ENCODE measurements around the gene CSNK2A1. TPM values are rescaled to one million over a fixed set of nuclear protein-coding genes. Genes with fewer than 3 reads are reported as not detected.

CSNK2A1 gene
- total and polyA plus RNA-seq, 3 experiments from 2014 or later, result 53.1 to 173 (median 172) TPM

DNA sequence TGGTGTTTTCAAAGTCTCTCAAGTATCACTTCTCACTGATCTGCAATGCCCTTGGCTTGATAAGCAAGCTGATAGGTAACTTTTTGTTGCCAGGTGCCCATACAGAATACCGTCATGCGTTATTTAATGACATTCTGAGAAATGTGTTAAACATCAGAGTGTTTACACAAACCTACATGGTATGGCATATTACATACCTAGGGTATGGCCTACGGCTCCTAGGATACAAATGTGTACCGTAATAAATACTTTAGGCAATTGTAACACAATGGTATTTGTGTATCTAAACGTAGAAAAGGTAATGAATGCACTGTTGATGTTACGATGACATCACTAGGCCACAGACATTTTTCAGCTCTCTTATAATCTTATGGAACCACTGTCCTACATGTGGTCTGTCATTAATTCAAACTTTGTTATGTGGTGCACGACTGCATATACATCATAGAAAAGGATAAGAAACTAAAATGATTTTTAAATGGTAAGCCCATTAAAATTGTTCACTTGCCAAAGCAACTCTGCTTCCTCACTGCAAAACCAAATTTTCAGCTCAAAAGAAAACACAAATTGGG is 35.7 kb downstream of the CSNK2A1 start:
- H3K27me3 ChIP-seq (ENCODE audit: insufficient read depth, low read length, poor library complexity, severe bottlenecking), result no peaks in the 10 kb centered on the region
- H3K9me3 ChIP-seq (ENCODE audit: low read length), result no peaks in the 10 kb centered on the region
- H3K4me1 Mint-ChIP-seq, result peaks cover 20 to 37% (median 31%) of the 10 kb centered on the region in 3 donors
- no peaks in the 10 kb centered on the region for H3K4me1 ChIP-seq (ENCODE audit: insufficient read depth, low read length)
- H3K4me3 ChIP-seq (ENCODE audit: low read length), result no peak overlapping the region
- no peak overlapping the region for H3K27ac ChIP-seq (ENCODE audit: low read depth, low read length)
- ChIA-PET CTCF (no interaction called here), POLR2A (no interaction called here)
- H3K4me3 Mint-ChIP-seq, result no peak overlapping the region
- no peaks in the 10 kb centered on the region for H3K27me3 Mint-ChIP-seq
- H3K27ac Mint-ChIP-seq, result no peak overlapping the region
- H3K9me3 Mint-ChIP-seq, result no peaks in the 10 kb centered on the region
- no peak for DNase-seq
- peaks cover 4 to 62% (median 7%) of the 10 kb centered on the region in 3 donors for H3K36me3 Mint-ChIP-seq
- H3K36me3 ChIP-seq (ENCODE audit: insufficient read depth, low read length), result peaks cover 22% of the 10 kb centered on the region

DNA sequence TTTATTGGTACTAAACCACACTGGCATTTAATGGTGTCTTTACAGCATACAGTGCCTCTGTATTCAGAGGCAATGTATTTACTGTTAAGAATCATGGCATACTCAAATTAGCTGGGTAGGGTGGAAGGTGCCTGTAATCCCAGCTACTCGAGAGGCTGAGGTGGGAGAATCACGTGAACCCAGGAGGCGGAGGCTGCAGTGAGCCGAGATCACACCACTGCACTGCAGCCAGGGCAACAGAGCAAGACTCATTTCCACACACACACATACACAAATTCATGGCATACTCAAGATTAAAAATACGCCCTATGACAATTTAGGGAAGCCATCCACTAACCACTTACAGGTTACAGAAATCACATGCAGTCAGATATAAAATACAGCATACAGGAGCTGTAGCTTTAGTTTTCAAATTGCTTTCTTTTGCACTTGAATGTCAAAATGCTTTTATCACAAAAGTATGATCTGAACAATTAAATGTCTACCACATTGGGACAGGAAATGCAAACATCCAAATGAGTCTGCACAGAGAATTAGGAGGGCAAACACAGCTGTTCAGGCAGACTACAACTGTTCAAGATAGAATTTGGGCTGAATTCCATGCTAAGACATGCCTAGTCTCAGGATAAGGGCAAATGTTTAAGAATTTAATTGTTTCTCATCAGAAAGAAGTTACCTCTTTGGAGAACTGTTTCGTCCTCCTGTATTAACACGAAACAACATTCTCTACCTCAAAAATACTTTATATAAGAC is 36.4 kb downstream of the CSNK2A1 start:
- peaks cover 27% of the 10 kb centered on the region for H3K36me3 ChIP-seq (ENCODE audit: insufficient read depth, low read length)

DNA sequence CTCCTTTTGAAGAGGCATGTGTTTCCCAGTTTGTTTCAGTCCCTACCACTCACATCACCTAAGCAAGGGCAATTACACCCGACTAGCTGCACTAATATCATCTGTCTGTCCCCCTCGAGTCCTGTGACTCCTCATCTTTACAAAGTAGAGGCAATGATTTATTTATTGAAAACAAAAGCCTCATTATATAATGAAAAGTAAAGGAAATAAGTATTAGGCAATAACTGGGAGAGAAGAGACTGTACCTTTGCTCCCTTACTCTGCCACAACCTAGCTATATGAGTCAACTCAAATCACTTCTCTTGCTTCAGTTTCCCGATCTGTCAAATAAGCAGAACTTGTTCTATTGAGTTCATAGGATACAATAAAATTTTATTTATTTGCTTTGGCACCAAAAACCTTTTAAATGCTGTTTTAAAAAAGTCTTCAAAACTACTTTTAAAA is 38.9 kb downstream of the CSNK2A1 start:
- Histone ChIP-seq H3K9me3 (ENCODE audit: low read length) (no peaks in the 10 kb centered on the region), H3K27ac (ENCODE audit: low read depth, low read length) (no peak overlapping the region), H3K4me3 (ENCODE audit: low read length) (no peak overlapping the region), H3K36me3 (ENCODE audit: insufficient read depth, low read length) (peaks cover 34% of the 10 kb centered on the region), H3K27me3 (ENCODE audit: insufficient read depth, low read length, poor library complexity, severe bottlenecking) (no peaks in the 10 kb centered on the region), H3K4me1 (ENCODE audit: insufficient read depth, low read length) (no peaks in the 10 kb centered on the region)
- no peak for DNase-seq
- no peaks in the 10 kb centered on the region for H3K27me3 Mint-ChIP-seq
- H3K36me3 Mint-ChIP-seq, result peaks cover 4 to 82% (median 13%) of the 10 kb centered on the region in 3 donors
- peaks cover 2 to 12% (median 9%) of the 10 kb centered on the region in 3 donors for H3K4me1 Mint-ChIP-seq
- H3K9me3 Mint-ChIP-seq, result no peaks in the 10 kb centered on the region
- H3K4me3 Mint-ChIP-seq, result no peak overlapping the region
- no peak overlapping the region for H3K27ac Mint-ChIP-seq
- ChIA-PET CTCF (no interaction called here), POLR2A (no interaction called here)

More for the DNA sequence above, 36.4 kb downstream of the CSNK2A1 start:
- peak overlapping the region in 1 of 8 donors; percentile 43 for H3K27ac Mint-ChIP-seq
- H3K27ac ChIP-seq (ENCODE audit: low read depth, low read length), result no peak overlapping the region
- no peaks in the 10 kb centered on the region for H3K27me3 ChIP-seq (ENCODE audit: insufficient read depth, low read length, poor library complexity, severe bottlenecking)
- H3K9me3 Mint-ChIP-seq, result no peaks in the 10 kb centered on the region
- no peak for DNase-seq
- ChIA-PET CTCF (no interaction called here), POLR2A (no interaction called here)
- no peaks in the 10 kb centered on the region for H3K4me1 ChIP-seq (ENCODE audit: insufficient read depth, low read length)
- H3K4me3 Mint-ChIP-seq, result no peak overlapping the region
- no peaks in the 10 kb centered on the region for H3K27me3 Mint-ChIP-seq
- H3K9me3 ChIP-seq (ENCODE audit: low read length), result no peaks in the 10 kb centered on the region
- H3K36me3 Mint-ChIP-seq, result peaks cover 4 to 69% (median 10%) of the 10 kb centered on the region in 3 donors
- H3K4me1 Mint-ChIP-seq, result peaks cover 15 to 30% (median 27%) of the 10 kb centered on the region in 3 donors
- no peak overlapping the region for H3K4me3 ChIP-seq (ENCODE audit: low read length)

DNA sequence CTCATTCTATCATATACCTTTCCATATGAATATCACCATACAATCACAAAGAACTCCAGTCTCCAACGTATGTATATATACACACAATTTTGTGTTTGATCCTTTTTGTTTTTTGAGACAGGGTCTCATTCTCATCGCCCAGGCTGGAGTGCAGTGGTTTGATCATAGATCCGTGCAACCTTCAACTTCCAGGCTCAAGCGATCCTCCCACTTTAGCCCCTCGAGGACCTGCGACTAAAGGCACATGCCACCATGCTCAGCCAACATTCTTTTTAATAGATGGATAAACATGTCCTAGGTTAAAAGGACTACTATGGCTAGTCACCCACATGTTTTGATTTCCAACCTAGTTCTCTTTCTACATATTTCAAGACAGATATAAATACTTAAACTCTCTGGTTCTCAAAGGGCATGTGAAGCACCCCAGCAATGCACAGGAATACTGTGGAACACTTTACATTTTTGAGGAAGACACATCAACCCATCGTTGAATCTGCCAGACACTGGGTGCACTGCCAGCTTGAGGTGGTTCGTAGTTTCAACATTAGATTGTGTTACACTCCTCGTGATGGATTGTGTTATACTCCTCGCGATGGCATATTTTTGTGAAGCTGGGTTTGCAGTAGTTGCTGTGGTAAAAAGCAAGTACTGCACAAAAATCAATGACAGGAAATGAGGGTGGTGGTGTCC is 40.4 kb downstream of the CSNK2A1 start:
- DNase-seq, result no peak
- Mint-ChIP-seq H3K4me3 (no peak overlapping the region), H3K36me3 (peaks cover 4 to 83% (median 18%) of the 10 kb centered on the region in 3 donors), H3K27me3 (no peaks in the 10 kb centered on the region), H3K4me1 (peaks cover 0 to 6% (median 4%) of the 10 kb centered on the region in 3 donors), H3K9me3 (no peaks in the 10 kb centered on the region), H3K27ac (peak overlapping the region in 2 of 8 donors; percentile 8 to 59)
- Histone ChIP-seq H3K27me3 (ENCODE audit: insufficient read depth, low read length, poor library complexity, severe bottlenecking) (no peaks in the 10 kb centered on the region), H3K9me3 (ENCODE audit: low read length) (no peaks in the 10 kb centered on the region), H3K4me1 (ENCODE audit: insufficient read depth, low read length) (no peaks in the 10 kb centered on the region), H3K4me3 (ENCODE audit: low read length) (no peak overlapping the region), H3K27ac (ENCODE audit: low read depth, low read length) (no peak overlapping the region), H3K36me3 (ENCODE audit: insufficient read depth, low read length) (peaks cover 48% of the 10 kb centered on the region)
- ChIA-PET POLR2A (no interaction called here), CTCF (no interaction called here)

DNA sequence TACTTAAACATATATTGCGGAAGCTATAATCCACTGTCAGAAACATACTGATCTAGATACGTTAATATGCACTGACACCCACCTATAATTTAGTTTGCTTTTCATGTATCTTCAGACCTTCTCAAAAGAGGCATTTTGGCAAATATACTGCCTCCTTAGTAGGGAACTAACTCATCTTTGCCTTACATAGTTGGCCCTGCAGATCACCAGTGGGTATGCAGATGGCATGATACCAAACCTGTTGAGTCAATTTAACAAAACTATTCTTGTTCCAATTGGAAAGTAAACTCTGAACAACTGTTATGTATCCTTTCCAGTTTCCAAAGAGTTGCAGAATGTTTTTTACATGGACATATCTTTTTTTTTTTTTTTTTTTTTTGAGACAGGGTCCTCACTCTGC is 45.6 kb downstream of the CSNK2A1 start:
- Mint-ChIP-seq H3K27me3 (no peaks in the 10 kb centered on the region), H3K9me3 (no peaks in the 10 kb centered on the region), H3K27ac (no peak overlapping the region), H3K4me1 (peaks cover 0 to 4% (median 0%) of the 10 kb centered on the region in 3 donors), H3K4me3 (no peak overlapping the region), H3K36me3 (peaks cover 0 to 85% (median 29%) of the 10 kb centered on the region in 3 donors)
- DNase-seq, result no peak
- POLR2A ChIA-PET, result no interaction called here
- H3K27ac ChIP-seq (ENCODE audit: low read depth, low read length), result no peak overlapping the region
- H3K9me3 ChIP-seq (ENCODE audit: low read length), result no peaks in the 10 kb centered on the region
- H3K36me3 ChIP-seq (ENCODE audit: insufficient read depth, low read length), result peaks cover 57% of the 10 kb centered on the region
- no peaks in the 10 kb centered on the region for H3K4me1 ChIP-seq (ENCODE audit: insufficient read depth, low read length)
- H3K27me3 ChIP-seq (ENCODE audit: insufficient read depth, low read length, poor library complexity, severe bottlenecking), result no peaks in the 10 kb centered on the region
- CTCF ChIA-PET, result no interaction called here
- H3K4me3 ChIP-seq (ENCODE audit: low read length), result no peak overlapping the region

DNA sequence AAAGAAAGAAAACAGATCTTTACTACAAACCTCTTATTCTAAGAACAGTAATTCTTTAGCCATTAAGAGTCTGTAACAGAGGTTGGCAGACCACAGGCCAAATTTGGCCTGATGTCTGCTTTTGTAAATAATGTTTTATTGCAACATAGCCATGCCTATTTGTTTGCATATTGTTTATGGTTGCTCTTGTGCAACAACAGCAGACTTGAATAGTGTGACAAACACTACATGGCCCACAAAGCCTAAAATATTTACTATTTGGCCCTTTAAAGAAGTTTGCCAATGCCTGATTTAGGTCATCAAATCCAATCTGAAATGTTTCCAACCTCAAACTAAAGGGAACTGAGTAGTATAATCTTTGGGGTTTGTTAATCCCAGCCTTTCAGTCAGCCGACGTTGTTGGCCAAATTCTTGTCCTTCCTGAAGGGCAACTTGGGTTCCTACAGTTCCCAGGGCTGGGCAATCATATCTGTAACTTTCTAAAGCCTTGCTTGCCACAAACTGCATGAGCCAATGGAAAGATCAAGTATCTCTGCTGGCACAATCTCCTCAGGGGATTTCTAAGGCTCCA is 47.4 kb downstream of the CSNK2A1 start:
- DNase-seq, result no peak
- Mint-ChIP-seq H3K4me1 (no peaks in the 10 kb centered on the region), H3K9me3 (no peaks in the 10 kb centered on the region), H3K4me3 (no peak overlapping the region), H3K27me3 (no peaks in the 10 kb centered on the region), H3K36me3 (peaks cover 0 to 85% (median 25%) of the 10 kb centered on the region in 3 donors), H3K27ac (peak overlapping the region in 3 of 8 donors; percentile 40 to 78 (median 55))
- no peaks in the 10 kb centered on the region for H3K9me3 ChIP-seq (ENCODE audit: low read length)
- H3K4me1 ChIP-seq (ENCODE audit: insufficient read depth, low read length), result no peaks in the 10 kb centered on the region
- CTCF ChIA-PET, result interaction anchor here (1.1 kb wide), 1 partner anchor 10 kb away, joined by 3 read pairs; no protein-coding TSS in a partner anchor
- no peak overlapping the region for H3K27ac ChIP-seq (ENCODE audit: low read depth, low read length)
- peaks cover 55% of the 10 kb centered on the region for H3K36me3 ChIP-seq (ENCODE audit: insufficient read depth, low read length)
- POLR2A ChIA-PET, result no interaction called here
- H3K4me3 ChIP-seq (ENCODE audit: low read length), result no peak overlapping the region
- no peaks in the 10 kb centered on the region for H3K27me3 ChIP-seq (ENCODE audit: insufficient read depth, low read length, poor library complexity, severe bottlenecking)

DNA sequence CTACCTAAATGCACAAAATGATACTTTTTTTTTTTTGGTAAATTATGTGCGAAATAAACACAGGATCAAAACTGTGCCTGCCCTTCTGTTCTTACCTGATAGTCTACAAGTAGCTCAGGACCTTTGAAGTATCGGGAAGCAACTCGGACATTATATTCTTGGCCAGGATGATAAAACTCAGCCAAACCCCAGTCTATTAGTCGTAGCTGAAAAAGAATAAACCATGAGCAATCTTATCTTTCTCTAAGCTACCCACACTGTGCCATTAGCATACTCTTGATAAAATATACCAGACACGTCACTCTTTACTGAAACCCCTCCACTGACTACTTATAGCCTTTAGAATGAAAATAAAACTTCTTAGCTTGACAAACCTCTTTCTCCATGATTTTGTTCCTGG is 51.4 kb downstream of the CSNK2A1 start:
- H3K36me3 ChIP-seq (ENCODE audit: insufficient read depth, low read length), result peaks cover 44% of the 10 kb centered on the region
- H3K9me3 ChIP-seq (ENCODE audit: low read length), result no peaks in the 10 kb centered on the region
- H3K4me1 ChIP-seq (ENCODE audit: insufficient read depth, low read length), result no peaks in the 10 kb centered on the region
- no peak overlapping the region for H3K4me3 ChIP-seq (ENCODE audit: low read length)
- Mint-ChIP-seq H3K27me3 (no peaks in the 10 kb centered on the region), H3K9me3 (no peaks in the 10 kb centered on the region), H3K36me3 (peaks cover 0 to 83% (median 22%) of the 10 kb centered on the region in 3 donors), H3K27ac (peak overlapping the region in 1 of 8 donors; percentile 37), H3K4me3 (no peak overlapping the region), H3K4me1 (no peaks in the 10 kb centered on the region)
- ChIA-PET CTCF (interaction anchor here (0.9 kb wide), 1 partner anchor 29 kb away, joined by 3 read pairs; no protein-coding TSS in a partner anchor), POLR2A (interaction anchor here (0.6 kb wide), 1 partner anchor 907 kb away, joined by 3 read pairs; no protein-coding TSS in a partner anchor)
- H3K27ac ChIP-seq (ENCODE audit: low read depth, low read length), result no peak overlapping the region
- no peak for DNase-seq
- H3K27me3 ChIP-seq (ENCODE audit: insufficient read depth, low read length, poor library complexity, severe bottlenecking), result no peaks in the 10 kb centered on the region
